Stimulated activated CD8-positive, alpha-beta memory T cell treated with anti-CD3 and anti-CD28 coated beads, Interleukin-7, amount 100 ng/mL, for 1 hour (primary cell): Measurements from ENCODE around the gene LRBA.
A peak's percentile ranks its signal among the peaks of the same experiment; 100 is the strongest.

Experiments
- DNase-seq, 2 donors: peaks; one replicate each; pipeline ENCODE4 v3.0.0-alpha.2; 2020; ENCODE audit warnings: low read depth in 2 of 2

Gene LRBA

DNA sequence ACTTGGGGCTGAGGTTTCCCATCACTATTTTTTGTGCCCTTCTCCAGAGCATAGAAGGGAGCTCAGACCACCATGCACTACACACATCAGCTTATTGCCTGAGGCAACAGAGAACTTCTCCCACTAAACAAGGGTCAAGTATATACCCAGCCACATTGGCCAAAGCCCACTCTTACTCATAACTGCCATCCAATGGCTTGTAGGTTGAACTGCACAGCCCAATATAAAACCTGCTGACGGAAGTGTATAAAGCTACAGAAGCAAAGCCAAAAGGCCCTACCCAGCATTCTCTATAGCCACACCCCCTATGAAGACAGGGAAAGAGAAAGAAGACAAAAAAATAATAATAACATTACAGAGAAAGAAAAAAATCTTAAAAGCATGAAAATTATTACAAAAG is 139.7 kb downstream of the LRBA start:
- no peak for DNase-seq

GRCh38 chr4:150874338-150875226 is 140.5 kb downstream of the LRBA start:
- no peak for DNase-seq

DNA sequence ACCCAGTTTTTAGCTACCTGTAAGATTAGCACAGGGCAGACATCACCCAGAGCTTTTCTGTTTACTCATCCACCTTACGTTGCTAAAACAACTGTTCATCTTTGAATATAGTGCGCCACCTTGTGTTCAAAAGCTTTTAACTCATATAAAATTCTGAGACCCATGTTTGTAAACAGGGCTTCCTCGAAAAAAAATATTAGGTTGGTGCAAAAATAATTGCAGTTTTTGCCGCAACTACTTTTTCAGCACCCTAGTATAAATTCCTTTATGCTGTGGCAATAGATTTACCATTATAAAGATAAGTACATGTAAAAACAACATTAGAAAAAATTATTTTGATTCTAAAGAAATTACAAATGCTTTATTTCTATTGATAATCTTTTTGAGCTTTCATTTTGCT is 147.9 kb downstream of the LRBA start:
- DNase-seq: no peak

DNA sequence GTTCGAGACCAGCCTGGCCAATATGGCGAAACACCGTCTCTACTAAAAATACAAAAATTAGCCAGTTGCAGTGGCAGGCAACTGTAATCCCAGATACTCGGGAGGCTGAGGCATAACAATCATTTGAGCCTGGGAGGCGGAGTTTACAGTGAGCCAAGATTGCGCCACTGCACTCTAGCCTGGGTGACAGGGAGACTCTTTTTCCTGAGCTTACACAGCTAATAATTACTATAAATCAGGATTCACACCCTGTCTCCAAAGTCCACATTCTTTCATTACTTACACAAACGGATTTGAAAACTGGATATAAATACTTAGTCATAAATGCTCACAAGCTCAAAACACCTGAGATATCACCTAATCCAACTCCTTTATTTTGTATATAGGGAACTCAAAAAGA is 151.6 kb downstream of the LRBA start:
- no peak for DNase-seq

- no peak for DNase-seq
These were observed 152.3 kb downstream of the LRBA start for GRCh38 chr4:150862829-150863228.

- DNase-seq: no peak
These were observed 155.6 kb downstream of the LRBA start for GRCh38 chr4:150859453-150859852.

DNA sequence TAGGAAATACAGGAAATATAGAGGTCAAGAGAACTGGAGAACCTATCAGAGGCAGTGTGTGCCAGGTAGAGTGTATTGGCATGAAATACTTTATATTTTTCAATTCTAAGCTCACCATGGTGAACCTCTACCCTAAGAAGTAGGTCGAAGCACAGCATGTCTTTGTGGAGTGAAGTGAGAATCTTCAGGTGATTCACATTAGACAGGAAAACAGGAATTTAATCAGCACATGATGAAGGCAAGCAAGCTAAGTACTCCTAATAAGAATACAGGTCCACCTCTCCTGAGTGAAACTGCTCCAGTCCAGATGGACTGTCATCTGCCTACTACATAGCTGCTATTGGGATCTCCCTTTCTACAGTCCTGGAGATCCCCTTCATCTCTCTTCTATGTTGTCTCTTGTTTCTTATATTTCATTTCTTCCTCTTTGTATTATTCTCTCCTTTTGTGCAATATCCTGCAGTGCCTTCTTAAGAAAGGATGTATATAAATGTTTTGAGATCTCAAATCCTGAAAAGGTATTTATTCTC is 159.0 kb downstream of the LRBA start:
- no peak for DNase-seq

- no peak for DNase-seq
These were observed 160.5 kb downstream of the LRBA start for GRCh38 chr4:150854600-150854999.

DNA sequence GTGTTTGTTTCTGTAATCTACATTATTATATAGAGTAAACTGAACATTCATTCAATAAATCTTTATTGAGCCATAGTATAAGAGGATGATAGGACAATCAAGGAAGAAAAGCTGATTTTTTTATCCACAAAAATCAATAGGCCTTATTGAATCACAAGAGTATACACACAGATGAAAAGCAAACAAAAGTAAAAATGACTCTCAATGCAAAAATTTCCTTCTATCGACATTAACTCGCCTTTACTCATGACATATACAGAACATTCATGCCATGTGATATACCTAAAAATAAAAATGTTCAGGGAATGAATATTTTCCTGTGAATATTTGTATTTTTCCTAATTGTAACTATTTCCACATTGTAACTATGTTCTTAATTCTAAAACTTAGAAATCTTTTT is 161.2 kb downstream of the LRBA start:
- no peak for DNase-seq

DNA sequence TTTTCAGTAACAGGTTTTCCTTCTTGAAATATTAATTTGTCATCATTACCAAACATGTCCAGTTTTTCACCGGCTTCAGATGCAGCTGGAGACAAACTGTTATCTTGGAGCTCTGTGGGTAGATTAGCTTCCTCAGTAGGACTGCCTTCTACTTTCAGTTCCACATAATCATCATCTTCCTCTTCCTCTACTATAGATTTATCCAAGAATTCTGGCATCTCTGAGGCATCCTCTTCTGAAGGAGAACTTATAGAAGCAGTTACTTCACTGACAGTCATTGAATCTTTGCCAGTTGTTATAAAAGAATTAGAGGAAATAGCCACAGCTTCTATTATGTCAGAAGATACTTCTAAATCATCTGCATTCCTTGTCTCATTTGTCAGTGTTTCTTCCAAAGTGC is 162.9 kb downstream of the LRBA start:
- DNase-seq: no peak

DNA sequence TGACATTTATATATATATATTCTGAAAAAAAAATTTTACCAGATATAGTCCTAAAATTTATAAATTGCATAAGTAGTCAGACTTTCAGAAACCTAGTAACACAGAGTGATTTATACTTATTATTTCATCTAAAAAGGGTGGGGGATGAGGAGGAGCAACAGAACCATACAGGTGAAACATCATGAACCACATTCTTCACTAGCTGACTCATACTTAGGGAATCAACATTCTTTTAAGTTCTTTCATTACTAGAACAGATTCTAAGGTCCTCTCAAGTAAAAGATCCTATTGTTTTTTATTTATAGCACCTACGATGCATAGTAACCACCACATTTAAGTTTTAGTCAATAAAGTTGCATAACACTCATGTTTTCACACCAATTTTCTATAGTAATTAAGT is 166.1 kb downstream of the LRBA start:
- no peak for DNase-seq

GRCh38 chr4:150828159-150828558 is 186.9 kb downstream of the LRBA start:
- DNase-seq: peak; percentile 5 to 9

GRCh38 chr4:150827226-150827625 is 187.9 kb downstream of the LRBA start:
- DNase-seq: no peak

GRCh38 chr4:150826306-150826705 is 188.8 kb downstream of the LRBA start:
- DNase-seq: no peak

GRCh38 chr4:150822407-150822806 is 192.7 kb downstream of the LRBA start:
- DNase-seq: no peak

- no peak for DNase-seq
These were observed 193.4 kb downstream of the LRBA start for GRCh38 chr4:150821641-150822040.

DNA sequence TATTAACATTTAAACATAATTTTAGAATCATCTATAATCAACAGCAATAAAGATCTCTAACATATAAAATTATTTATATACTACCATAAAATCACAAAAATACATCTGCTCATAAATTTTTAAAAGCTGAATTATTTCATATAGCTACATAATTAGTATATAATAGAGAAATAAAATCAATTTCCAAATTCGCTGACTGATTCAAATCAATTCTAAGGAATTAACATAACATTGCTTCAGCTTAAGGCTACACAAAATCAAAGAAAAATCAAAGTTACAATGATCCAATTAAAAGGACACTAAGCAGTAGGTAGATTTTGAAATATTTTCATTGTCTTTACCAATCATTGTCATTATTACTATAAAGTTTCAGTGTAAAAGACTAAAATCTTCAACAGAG is 194.7 kb downstream of the LRBA start:
- no peak for DNase-seq

DNA sequence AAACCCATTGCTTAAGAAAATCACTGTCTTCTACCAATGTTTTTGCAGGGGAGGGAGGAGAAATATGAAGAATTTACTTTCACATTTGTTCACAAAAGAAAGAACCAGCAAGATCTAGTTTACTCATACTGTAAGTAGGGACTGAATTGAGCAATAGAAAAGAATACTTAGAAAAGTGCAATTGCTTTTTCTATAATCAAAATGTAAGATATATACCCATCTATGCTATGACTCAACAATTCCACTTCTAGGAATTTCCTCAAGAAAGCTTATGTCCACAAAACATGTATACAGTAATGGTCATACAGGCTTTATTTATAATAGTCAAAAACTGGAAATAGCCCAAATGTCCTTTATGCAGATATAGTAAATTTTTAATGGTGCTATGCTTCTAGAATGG is 196.4 kb downstream of the LRBA start:
- no peak for DNase-seq

DNA sequence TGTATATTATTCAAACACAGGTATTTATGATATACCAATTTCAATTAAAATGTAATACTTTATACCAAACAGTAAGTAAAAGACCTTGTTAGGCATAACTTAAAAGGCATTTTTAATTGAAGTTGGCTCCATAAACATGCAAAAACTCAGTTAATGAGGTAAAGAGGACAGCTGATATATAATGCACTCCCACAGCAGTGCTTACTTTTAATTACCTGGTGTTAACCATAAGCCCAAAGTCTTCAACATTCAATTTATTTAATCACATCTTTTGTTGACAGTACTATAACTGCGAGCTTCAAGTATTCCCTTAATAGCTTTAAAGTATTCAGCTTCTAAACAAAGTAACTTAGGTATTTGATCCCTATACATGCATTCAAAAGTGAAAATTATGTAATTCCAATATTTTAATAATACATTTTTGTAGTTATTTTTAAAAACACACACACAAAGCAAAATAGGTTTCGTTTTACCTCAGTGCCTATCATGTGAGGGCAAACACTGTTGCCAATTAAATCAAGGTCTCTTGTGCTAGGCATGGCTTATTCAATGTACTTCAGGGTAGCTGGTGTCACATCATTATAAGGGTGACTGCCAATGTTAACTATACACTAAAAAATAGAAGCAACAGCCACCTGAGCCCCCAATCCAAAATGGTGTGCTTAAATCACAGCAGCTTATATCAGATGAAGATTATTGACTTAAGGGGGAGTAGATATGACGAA is 197.1 kb downstream of the LRBA start:
- DNase-seq: no peak

DNA sequence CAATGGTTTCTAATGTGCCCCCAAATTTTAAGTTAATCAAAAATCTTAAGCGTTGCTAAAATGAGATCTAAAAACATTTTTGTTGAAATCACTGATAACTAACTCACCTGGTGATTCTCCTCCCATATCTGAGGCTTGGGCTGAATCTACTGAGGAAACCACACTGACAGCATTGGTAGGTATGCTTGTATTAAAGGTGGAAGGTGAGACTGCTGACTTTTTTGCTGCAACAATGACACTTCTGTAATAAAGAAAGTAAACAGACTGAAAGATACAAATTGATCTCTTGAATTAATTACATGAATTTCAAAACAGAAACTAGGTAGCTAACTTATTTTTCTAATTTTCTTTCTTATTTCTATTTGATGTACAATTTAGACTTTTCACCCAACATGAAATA is 198.1 kb downstream of the LRBA start:
- no peak for DNase-seq

DNA sequence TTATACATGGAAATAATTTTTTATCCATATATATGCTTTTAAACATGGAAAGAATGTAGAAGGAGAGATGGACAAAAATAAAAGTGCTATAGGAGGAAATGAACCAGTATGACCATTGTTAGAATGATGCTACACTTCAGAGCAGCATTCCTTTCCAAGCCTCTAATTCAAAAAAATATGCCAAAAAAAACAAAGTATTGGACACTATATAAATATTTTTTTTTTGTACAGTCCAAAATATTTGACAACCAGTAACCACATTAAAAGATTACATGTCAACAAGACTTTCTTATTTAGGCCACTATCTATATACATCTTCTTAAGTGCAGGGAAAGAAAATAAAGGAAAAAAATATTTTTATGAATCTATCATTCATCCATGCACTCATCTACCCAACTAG is 198.6 kb downstream of the LRBA start:
- no peak for DNase-seq

DNA sequence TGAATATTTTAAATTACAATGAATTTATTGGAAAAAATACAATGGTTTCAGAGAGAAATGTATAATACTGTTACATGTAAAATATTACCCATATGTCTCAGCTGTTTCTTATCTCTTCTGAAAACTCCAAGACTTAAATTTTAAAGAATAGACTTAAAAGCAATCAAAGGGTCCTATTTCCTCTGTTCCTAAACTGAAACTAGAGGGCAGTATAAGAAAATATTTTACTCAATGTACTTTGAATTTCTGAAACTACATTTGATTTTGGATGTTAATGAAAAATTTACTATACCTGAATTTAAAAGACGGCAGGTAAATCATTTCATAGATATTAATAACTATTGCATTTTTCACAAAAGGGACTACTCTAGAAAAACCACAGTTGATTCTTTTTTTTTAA is 200.2 kb downstream of the LRBA start:
- DNase-seq: no peak
